ENCODE measurements around the gene THSD4. TPM values are rescaled to one million over a fixed set of nuclear protein-coding genes. Genes with fewer than 3 reads are reported as not detected.
A peak's percentile ranks its signal among the peaks of the same experiment; 100 is the strongest.

The THSD4 gene
- polyA plus RNA-seq, 1 experiment: 45.8 TPM

- Histone ChIP-seq H3K9me3 (ENCODE audit: control insufficient read depth, insufficient read depth, low read length) (no peaks in the 10 kb centered on the region), H3K27me3 (ENCODE audit: control insufficient read depth, insufficient read depth, low read length) (no peaks in the 10 kb centered on the region), H3K4me3 (ENCODE audit: low read depth, low read length) (no peak overlapping the region), H3K27ac (ENCODE audit: low read depth, low read length) (peak overlapping the region; percentile 85)
- TF ChIP-seq CTCF (IDR thresholded peaks at IDR 0.05; ENCODE audit: low read depth, low read length): no peak
- CTCF ChIA-PET: interaction anchor here (0.7 kb wide), 1 partner anchor 217 kb away, joined by 3 read pairs; the partner anchor contains the start of gene THSD4
- DNase-seq (ENCODE audit: low read depth, low spot score): peak; percentile 79
- POLR2A ChIA-PET: interaction anchor here (0.5 to 1.5 kb wide), 10 partner anchors 9 to 330 kb away, joined by 3 to 5 read pairs (median 3); no protein-coding TSS in a partner anchor
Measured at GRCh38 chr15:71332431-71333004, 217.2 kb downstream of the THSD4 start.

- TF ChIP-seq CTCF (IDR thresholded peaks at IDR 0.05; ENCODE audit: low read depth, low read length): no peak
- no peaks in the 10 kb centered on the region for H3K9me3 ChIP-seq (ENCODE audit: control insufficient read depth, insufficient read depth, low read length)
- peak overlapping the region; percentile 85 for H3K27ac ChIP-seq (ENCODE audit: low read depth, low read length)
- CTCF ChIA-PET: no interaction called here
- no peak for DNase-seq (ENCODE audit: low read depth, low spot score)
- no peaks in the 10 kb centered on the region for H3K27me3 ChIP-seq (ENCODE audit: control insufficient read depth, insufficient read depth, low read length)
- POLR2A ChIA-PET: interaction anchor here (0.9 to 1.5 kb wide), 8 partner anchors 10 to 109 kb away, joined by 3 to 5 read pairs (median 3); no protein-coding TSS in a partner anchor
- no peak overlapping the region for H3K4me3 ChIP-seq (ENCODE audit: low read depth, low read length)
Measured at GRCh38 chr15:71333136-71333700, 217.9 kb downstream of the THSD4 start.

GRCh38 chr15:71333839-71334238, 218.6 kb downstream of the THSD4 start:
- no peak overlapping the region for H3K4me3 ChIP-seq (ENCODE audit: low read depth, low read length)
- peak; percentile 68 for DNase-seq (ENCODE audit: low read depth, low spot score)
- H3K27ac ChIP-seq (ENCODE audit: low read depth, low read length): peak overlapping the region; percentile 85
- no peak for TF ChIP-seq CTCF (IDR thresholded peaks at IDR 0.05; ENCODE audit: low read depth, low read length)
- no peaks in the 10 kb centered on the region for H3K9me3 ChIP-seq (ENCODE audit: control insufficient read depth, insufficient read depth, low read length)
- ChIA-PET CTCF (no interaction called here), POLR2A (interaction anchor here (1.2 to 1.5 kb wide), 2 partner anchors 21 to 94 kb away, joined by 3 to 4 read pairs; no protein-coding TSS in a partner anchor)
- no peaks in the 10 kb centered on the region for H3K27me3 ChIP-seq (ENCODE audit: control insufficient read depth, insufficient read depth, low read length)

GRCh38 chr15:71334434-71334833, 219.2 kb downstream of the THSD4 start:
- Histone ChIP-seq H3K4me3 (ENCODE audit: low read depth, low read length) (no peak overlapping the region), H3K9me3 (ENCODE audit: control insufficient read depth, insufficient read depth, low read length) (no peaks in the 10 kb centered on the region), H3K27ac (ENCODE audit: low read depth, low read length) (peak overlapping the region; percentile 86), H3K27me3 (ENCODE audit: control insufficient read depth, insufficient read depth, low read length) (no peaks in the 10 kb centered on the region)
- POLR2A ChIA-PET: interaction anchor here (0.7 kb wide), 1 partner anchor 12 kb away, joined by 3 read pairs; no protein-coding TSS in a partner anchor
- no peak for TF ChIP-seq CTCF (IDR thresholded peaks at IDR 0.05; ENCODE audit: low read depth, low read length)
- CTCF ChIA-PET: no interaction called here
- no peak for DNase-seq (ENCODE audit: low read depth, low spot score)

GRCh38 chr15:71334873-71335272, 219.6 kb downstream of the THSD4 start:
- CTCF ChIA-PET: no interaction called here
- Histone ChIP-seq H3K4me3 (ENCODE audit: low read depth, low read length) (no peak overlapping the region), H3K9me3 (ENCODE audit: control insufficient read depth, insufficient read depth, low read length) (no peaks in the 10 kb centered on the region), H3K27me3 (ENCODE audit: control insufficient read depth, insufficient read depth, low read length) (no peaks in the 10 kb centered on the region), H3K27ac (ENCODE audit: low read depth, low read length) (peak overlapping the region; percentile 86)
- no peak for DNase-seq (ENCODE audit: low read depth, low spot score)
- no peak for TF ChIP-seq CTCF (IDR thresholded peaks at IDR 0.05; ENCODE audit: low read depth, low read length)
- POLR2A ChIA-PET: interaction anchor here (0.7 kb wide), 1 partner anchor 12 kb away, joined by 3 read pairs; no protein-coding TSS in a partner anchor

Measured in AG04450 (cell line).